ENCODE results near the gene ATP2A1.

DNA sequence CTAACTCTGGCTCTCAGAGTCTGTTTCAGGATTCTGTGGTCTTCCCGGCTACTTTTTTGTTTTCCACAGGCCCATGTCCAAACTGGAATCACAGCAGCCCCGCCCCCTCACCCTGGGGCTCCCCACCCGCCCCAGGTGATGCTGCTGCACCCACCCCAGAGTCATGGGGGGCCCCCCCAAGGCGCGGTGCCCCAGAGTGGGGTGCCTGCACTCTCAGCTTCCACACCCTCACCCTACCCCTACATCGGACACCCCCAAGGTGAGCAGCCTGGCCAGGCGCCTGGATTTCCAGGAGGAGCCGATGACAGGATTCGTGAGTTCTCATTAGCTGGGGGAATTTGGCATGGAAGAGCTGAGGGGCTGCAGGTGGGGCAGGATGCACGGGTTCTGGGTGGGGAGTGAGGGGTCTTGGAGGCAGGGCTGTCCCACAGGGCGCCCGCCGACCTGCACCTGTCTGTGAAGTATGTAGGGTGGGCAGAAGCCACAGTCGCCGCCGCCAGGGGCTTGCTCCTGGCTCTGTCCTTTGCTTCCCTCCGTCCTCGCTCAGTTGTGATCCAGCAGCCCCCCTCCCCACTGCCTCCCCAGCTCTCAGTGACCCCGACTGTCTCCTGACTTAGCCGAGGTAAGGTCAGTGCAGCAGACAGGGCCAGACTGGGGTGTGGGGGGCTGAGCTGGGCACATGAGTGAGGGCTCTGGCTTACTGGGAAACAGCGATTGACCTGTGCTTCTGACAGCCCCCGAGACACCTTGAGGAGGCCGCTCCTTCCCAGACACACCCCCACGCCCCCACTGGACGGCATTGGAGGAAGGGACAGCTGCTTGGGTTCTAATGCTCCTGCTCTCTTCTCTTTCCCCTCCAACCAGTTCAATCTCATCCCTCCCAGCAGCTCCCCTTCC is 42.2 kb upstream of the ATP2A1 start:
- TF ChIP-seq, protein P1, sequence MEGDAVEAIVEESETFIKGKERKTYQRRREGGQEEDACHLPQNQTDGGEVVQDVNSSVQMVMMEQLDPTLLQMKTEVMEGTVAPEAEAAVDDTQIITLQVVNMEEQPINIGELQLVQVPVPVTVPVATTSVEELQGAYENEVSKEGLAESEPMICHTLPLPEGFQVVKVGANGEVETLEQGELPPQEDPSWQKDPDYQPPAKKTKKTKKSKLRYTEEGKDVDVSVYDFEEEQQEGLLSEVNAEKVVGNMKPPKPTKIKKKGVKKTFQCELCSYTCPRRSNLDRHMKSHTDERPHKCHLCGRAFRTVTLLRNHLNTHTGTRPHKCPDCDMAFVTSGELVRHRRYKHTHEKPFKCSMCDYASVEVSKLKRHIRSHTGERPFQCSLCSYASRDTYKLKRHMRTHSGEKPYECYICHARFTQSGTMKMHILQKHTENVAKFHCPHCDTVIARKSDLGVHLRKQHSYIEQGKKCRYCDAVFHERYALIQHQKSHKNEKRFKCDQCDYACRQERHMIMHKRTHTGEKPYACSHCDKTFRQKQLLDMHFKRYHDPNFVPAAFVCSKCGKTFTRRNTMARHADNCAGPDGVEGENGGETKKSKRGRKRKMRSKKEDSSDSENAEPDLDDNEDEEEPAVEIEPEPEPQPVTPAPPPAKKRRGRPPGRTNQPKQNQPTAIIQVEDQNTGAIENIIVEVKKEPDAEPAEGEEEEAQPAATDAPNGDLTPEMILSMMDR (conservative IDR thresholded peaks at IDR 0.05; ENCODE audit: low read depth in 2 of 2), result peak in 1 of 2 experiments; percentile 17; a peak in 1 of 4 replicates
- TF ChIP-seq POLR2AphosphoS5 (IDR thresholded peaks at IDR 0.05; ENCODE audit: low read depth), result no peak
- no peak for TF ChIP-seq ZNF114 (CRISPR knock-in tag; IDR thresholded peaks at IDR 0.05)
- TF ChIP-seq, protein P2, sequence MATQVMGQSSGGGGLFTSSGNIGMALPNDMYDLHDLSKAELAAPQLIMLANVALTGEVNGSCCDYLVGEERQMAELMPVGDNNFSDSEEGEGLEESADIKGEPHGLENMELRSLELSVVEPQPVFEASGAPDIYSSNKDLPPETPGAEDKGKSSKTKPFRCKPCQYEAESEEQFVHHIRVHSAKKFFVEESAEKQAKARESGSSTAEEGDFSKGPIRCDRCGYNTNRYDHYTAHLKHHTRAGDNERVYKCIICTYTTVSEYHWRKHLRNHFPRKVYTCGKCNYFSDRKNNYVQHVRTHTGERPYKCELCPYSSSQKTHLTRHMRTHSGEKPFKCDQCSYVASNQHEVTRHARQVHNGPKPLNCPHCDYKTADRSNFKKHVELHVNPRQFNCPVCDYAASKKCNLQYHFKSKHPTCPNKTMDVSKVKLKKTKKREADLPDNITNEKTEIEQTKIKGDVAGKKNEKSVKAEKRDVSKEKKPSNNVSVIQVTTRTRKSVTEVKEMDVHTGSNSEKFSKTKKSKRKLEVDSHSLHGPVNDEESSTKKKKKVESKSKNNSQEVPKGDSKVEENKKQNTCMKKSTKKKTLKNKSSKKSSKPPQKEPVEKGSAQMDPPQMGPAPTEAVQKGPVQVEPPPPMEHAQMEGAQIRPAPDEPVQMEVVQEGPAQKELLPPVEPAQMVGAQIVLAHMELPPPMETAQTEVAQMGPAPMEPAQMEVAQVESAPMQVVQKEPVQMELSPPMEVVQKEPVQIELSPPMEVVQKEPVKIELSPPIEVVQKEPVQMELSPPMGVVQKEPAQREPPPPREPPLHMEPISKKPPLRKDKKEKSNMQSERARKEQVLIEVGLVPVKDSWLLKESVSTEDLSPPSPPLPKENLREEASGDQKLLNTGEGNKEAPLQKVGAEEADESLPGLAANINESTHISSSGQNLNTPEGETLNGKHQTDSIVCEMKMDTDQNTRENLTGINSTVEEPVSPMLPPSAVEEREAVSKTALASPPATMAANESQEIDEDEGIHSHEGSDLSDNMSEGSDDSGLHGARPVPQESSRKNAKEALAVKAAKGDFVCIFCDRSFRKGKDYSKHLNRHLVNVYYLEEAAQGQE (IDR thresholded peaks at IDR 0.05; ENCODE audit: unreplicated experiment), result no peak
- TF ChIP-seq EZH2 (IDR thresholded peaks at IDR 0.05; ENCODE audit: low read depth, unreplicated experiment), result no peak
- TF ChIP-seq ZNF331 (CRISPR knock-in tag; IDR thresholded peaks at IDR 0.05; ENCODE audit: low read depth), result no peak
- no peak for TF ChIP-seq NANOG (IDR thresholded peaks at IDR 0.05; ENCODE audit: borderline replicate concordance)

Data from GM23338 (cell line).